A549 (cell line): ENCODE measurements around the gene NCOR2. TPM values are rescaled to one million over a fixed set of nuclear protein-coding genes. Genes with fewer than 3 reads are reported as not detected.

Experiments
- ATAC-seq, 2 experiments: fragments of 200-7000 bp in 1 of 2; fragments of >200 bp in 1 of 2; cut with Nextera tagmentation in 1 of 2; cut with Tn5 transposase in 1 of 2; 3 replicates each; pipeline versions ENCODE4 v1.8.0 to v1.9.1; 2018 to 2020; ENCODE audit warnings: mild to moderate bottlenecking in 1 of 2, moderate library complexity in 1 of 2
- CTCF ChIA-PET: fragments of 300-600 bp; sonication (Branson Sonifier 250); formaldehyde crosslinking; extraction: SDS; loops from one replicate; lab custom pipeline; 2021; ENCODE audit warnings: antibody characterized with exemption, inconsistent platforms; lab: Yijun Ruan, JAX
- POLR2A ChIA-PET: fragments of 350-600 bp; formaldehyde crosslinking; extraction: SDS; loops from one replicate; lab custom pipeline; 2021; ENCODE audit warnings: antibody characterized with exemption, inconsistent platforms; lab: Yijun Ruan, JAX
- DNase-seq, 2 experiments: peaks; one replicate each; pipeline versions ENCODE4 v3.0.0 to v3.0.0-alpha.2; 2011 to 2016; ENCODE audit warnings: low read depth in 1 of 2, low spot score in 1 of 2
- FAIRE-seq: peaks from 2 replicates; lab custom pipeline; 2011; peaks lifted over from hg19 to GRCh38; lab: Jason Lieb, UNC
- H3K27ac ChIP-seq, 2 experiments: fragments of >200 bp; sonication (Bioruptor Twin); formaldehyde crosslinking; 3 replicates each; pipeline ENCODE4 v1.5.1; 2016 to 2017
- H3K4me1 ChIP-seq: fragments of >200 bp; sonication (Bioruptor Twin); formaldehyde crosslinking; 3 replicates; pipeline ENCODE4 v1.6.1; 2016
- H3K4me2 ChIP-seq: fragments of >200 bp; sonication (Bioruptor Twin); formaldehyde crosslinking; 3 replicates; pipeline ENCODE4 v1.6.1; 2016
- H3K4me3 ChIP-seq: fragments of >200 bp; sonication (Bioruptor Twin); formaldehyde crosslinking; 3 replicates; pipeline ENCODE4 v1.5.1; 2016
- H3K9me3 ChIP-seq: fragments of >200 bp; sonication (Bioruptor Twin); formaldehyde crosslinking; 3 replicates; pipeline ENCODE4 v1.6.1; 2016
- CBX8 ChIP-seq: fragments of 200-600 bp; sonication (generic); IDR thresholded peaks from 2 replicates; pipeline ENCODE4 v1.6.1; 2016
- CEBPB ChIP-seq, 2 experiments: fragments of >200 bp in 1 of 2; sonication (Bioruptor Twin) in 1 of 2; formaldehyde crosslinking in 1 of 2; IDR thresholded peaks; 2 replicates each; pipeline ENCODE4 v1.6.1; 2012 to 2016
- EHF ChIP-seq: fragments of 250-450 bp; sonication (Bioruptor Pico); IDR thresholded peaks from 2 replicates; pipeline ENCODE4 v1.5.0; 2020; ENCODE audit warnings: mild to moderate bottlenecking
- EHMT2 ChIP-seq: fragments of 200-600 bp; sonication (generic); IDR thresholded peaks from 2 replicates; pipeline ENCODE4 v1.6.1; 2016; ENCODE audit warnings: antibody characterized with exemption, low read depth, mild to moderate bottlenecking, moderate library complexity
- ESRRA ChIP-seq: fragments of 150-350 bp; IDR thresholded peaks from 2 replicates; pipeline ENCODE4 v1.6.1; 2014; ENCODE audit warnings: mild to moderate bottlenecking, low read length, borderline replicate concordance
- FOSB ChIP-seq: fragments of 250-450 bp; sonication (Bioruptor Pico); IDR thresholded peaks from 2 replicates; pipeline ENCODE4 v1.5.0; 2020; ENCODE audit warnings: mild to moderate bottlenecking, moderate library complexity
- FOSL2 ChIP-seq, 2 experiments: fragments of 450-650 bp in 1 of 2; fragments of >200 bp in 1 of 2; sonication (Bioruptor Twin) in 1 of 2; formaldehyde crosslinking; IDR thresholded peaks; 2 replicates each; pipeline versions ENCODE4 v1.5.0 to v1.6.1; 2016 to 2020; ENCODE audit warnings: mild to moderate bottlenecking in 1 of 2, moderate library complexity in 1 of 2
- FOXS1 ChIP-seq: fragments of 250-450 bp; sonication (Bioruptor Pico); IDR thresholded peaks from 2 replicates; pipeline ENCODE4 v1.5.0; 2020; ENCODE audit warnings: mild to moderate bottlenecking, moderate library complexity
- HDAC2 ChIP-seq: fragments of 200-600 bp; sonication (generic); IDR thresholded peaks from 2 replicates; pipeline ENCODE4 v1.6.1; 2016
- HOXB13 ChIP-seq: fragments of 250-450 bp; sonication (Bioruptor Pico); IDR thresholded peaks from 2 replicates; pipeline ENCODE4 v1.5.0; 2020; ENCODE audit warnings: low read depth, mild to moderate bottlenecking, moderate library complexity
- HOXB5 ChIP-seq: fragments of 250-450 bp; sonication (Bioruptor Pico); IDR thresholded peaks from 2 replicates; pipeline ENCODE4 v1.5.0; 2020; ENCODE audit warnings: mild to moderate bottlenecking, moderate library complexity
- MAFK ChIP-seq: fragments of 450-650 bp; IDR thresholded peaks from 2 replicates; pipeline ENCODE4 v1.6.1; 2014; ENCODE audit not compliant: partially characterized antibody
- MAZ ChIP-seq: fragments of 150-350 bp; IDR thresholded peaks from 2 replicates; pipeline ENCODE4 v1.6.1; 2014; ENCODE audit warnings: antibody characterized with exemption, low read depth, low read length, borderline replicate concordance
- MYC ChIP-seq: IDR thresholded peaks from 2 replicates; pipeline ENCODE4 v1.6.1; 2012; ENCODE audit warnings: mild to moderate bottlenecking, inconsistent platforms, low read length, improper control_type of control experiment, borderline replicate concordance
- NFE2L2 ChIP-seq: fragments of 150-350 bp; conservative IDR thresholded peaks from 2 replicates; pipeline ENCODE4 v1.6.1; 2014; ENCODE audit warnings: low read length
- NR3C1 ChIP-seq: fragments of >200 bp; sonication (Bioruptor Twin); formaldehyde crosslinking; IDR thresholded peaks from 3 replicates; pipeline ENCODE4 v1.6.1; 2017
- PHF8 ChIP-seq: fragments of 200-600 bp; sonication (generic); IDR thresholded peaks from 2 replicates; pipeline ENCODE4 v1.6.1; 2016; ENCODE audit warnings: low read depth, mild to moderate bottlenecking, antibody characterized with exemption, moderate library complexity, borderline replicate concordance
- POLR2AphosphoS2 ChIP-seq: conservative IDR thresholded peaks from 2 replicates; pipeline ENCODE4 v1.6.1; 2012; ENCODE audit warnings: low read length, improper control_type of control experiment, inconsistent platforms
- RARB ChIP-seq: fragments of 250-450 bp; sonication (Bioruptor Pico); IDR thresholded peaks from 2 replicates; pipeline ENCODE4 v1.8.0; 2021; ENCODE audit warnings: mild to moderate bottlenecking, moderate library complexity
- RNF2 ChIP-seq: fragments of 200-600 bp; sonication (generic); IDR thresholded peaks from 2 replicates; pipeline ENCODE4 v1.6.1; 2016; ENCODE audit warnings: low read depth, mild to moderate bottlenecking, antibody characterized with exemption, moderate library complexity, borderline replicate concordance
- TP53 ChIP-seq: fragments of 250-450 bp; sonication (Bioruptor Pico); IDR thresholded peaks from 2 replicates; pipeline ENCODE4 v1.5.0; 2021; ENCODE audit warnings: mild to moderate bottlenecking, moderate library complexity
- WGBS: methylation state at CpG from one replicate; pipeline ENCODE4 v1.1.6; 2017; ENCODE audit errors: missing lambda C conversion rate; 5-methylcytosine and 5-hydroxymethylcytosine counted together
- polyA plus RNA-seq, 4 experiments: library from polyadenylated mRNA; depleted of rRNA in 3 of 4; stranded (reverse); fragments of >200 nt; fragmentation: RNase III in 1 of 4; extraction: RNeasy Plus Mini Kit Qiagen cat#74134 plus additional on column Dnase treatment in 1 of 4; gene quantifications; 2 replicates in 3 of 4; 3 replicates in 1 of 4; pipeline ENCODE4 v1.2.3, GENCODE V29; 2011 to 2017
- TF ChIP-seq, protein P1 (sequence below): fragments of >200 bp; sonication (Bioruptor Twin); formaldehyde crosslinking; IDR thresholded peaks from 3 replicates; pipeline ENCODE4 v1.6.1; 2016
- TF ChIP-seq, protein P2 (sequence below): IDR thresholded peaks from 2 replicates; pipeline ENCODE4 v1.6.1; 2012; ENCODE audit warnings: low read depth, borderline replicate concordance
- TF ChIP-seq, protein P3 (sequence below): fragments of 450-650 bp; IDR thresholded peaks from 2 replicates; pipeline ENCODE4 v1.6.1; 2014; ENCODE audit warnings: antibody characterized with exemption
- TF ChIP-seq, protein P4 (sequence below): fragments of 150-350 bp; IDR thresholded peaks from 2 replicates; pipeline ENCODE4 v1.6.1; 2014; ENCODE audit warnings: low read depth, mild to moderate bottlenecking, low read length
- TF ChIP-seq, protein P5 (sequence below): fragments of >200 bp; sonication (Bioruptor Twin); formaldehyde crosslinking; IDR thresholded peaks from 2 replicates; pipeline ENCODE4 v1.6.1; 2016

NCOR2 gene
- polyA plus RNA-seq, 2 of the 4 experiments (the other 2 are of a cell fraction), result 14.1 to 151 TPM

DNA sequence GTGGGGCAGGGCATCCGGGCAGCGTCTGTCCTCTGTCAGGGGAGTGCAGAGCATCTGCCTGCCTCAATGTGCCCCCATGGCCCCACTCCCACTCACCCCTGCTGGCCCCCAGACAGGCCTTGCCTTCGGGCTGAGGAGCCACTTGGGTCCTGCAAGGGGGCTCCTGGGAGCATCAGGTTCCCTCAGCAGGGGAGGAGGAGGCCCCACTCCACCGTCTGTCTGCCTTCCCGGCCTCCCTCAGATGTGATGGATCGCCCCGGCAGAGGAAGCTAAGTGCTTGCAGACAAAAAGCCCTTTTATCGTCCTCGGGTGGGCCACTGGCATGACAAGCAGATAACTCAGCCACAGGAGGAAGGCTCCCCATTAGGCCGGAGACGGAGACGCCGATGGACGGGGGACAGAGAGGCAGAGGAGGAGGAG is 35.1 kb downstream of the NCOR2 start:
- Histone ChIP-seq H3K4me2 (no peak overlapping the region), H3K9me3 (no peaks in the 10 kb centered on the region), H3K27ac (no peak overlapping the region), H3K4me3 (no peak overlapping the region), H3K4me1 (peaks cover 20% of the 10 kb centered on the region; the same call in 2 of the 3 replicates)
- CTCF ChIA-PET, result interaction anchor here (0.7 kb wide), 1 partner anchor 25 kb away, joined by 3 read pairs; no protein-coding TSS in a partner anchor
- TF ChIP-seq, protein P1, sequence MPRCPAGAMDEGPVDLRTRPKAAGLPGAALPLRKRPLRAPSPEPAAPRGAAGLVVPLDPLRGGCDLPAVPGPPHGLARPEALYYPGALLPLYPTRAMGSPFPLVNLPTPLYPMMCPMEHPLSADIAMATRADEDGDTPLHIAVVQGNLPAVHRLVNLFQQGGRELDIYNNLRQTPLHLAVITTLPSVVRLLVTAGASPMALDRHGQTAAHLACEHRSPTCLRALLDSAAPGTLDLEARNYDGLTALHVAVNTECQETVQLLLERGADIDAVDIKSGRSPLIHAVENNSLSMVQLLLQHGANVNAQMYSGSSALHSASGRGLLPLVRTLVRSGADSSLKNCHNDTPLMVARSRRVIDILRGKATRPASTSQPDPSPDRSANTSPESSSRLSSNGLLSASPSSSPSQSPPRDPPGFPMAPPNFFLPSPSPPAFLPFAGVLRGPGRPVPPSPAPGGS, result no peak
- no peak for TF ChIP-seq MAZ
- no peak for TF ChIP-seq ESRRA
- no peak for TF ChIP-seq HOXB13 (CRISPR knock-in tag)
- no peak for TF ChIP-seq HDAC2
- TF ChIP-seq RNF2, result no peak
- no peak for TF ChIP-seq TP53 (CRISPR knock-in tag)
- TF ChIP-seq, protein P2, sequence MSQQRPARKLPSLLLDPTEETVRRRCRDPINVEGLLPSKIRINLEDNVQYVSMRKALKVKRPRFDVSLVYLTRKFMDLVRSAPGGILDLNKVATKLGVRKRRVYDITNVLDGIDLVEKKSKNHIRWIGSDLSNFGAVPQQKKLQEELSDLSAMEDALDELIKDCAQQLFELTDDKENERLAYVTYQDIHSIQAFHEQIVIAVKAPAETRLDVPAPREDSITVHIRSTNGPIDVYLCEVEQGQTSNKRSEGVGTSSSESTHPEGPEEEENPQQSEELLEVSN, result no peak
- no peak for TF ChIP-seq PHF8
- TF ChIP-seq POLR2AphosphoS2, result no peak
- TF ChIP-seq, protein P3, sequence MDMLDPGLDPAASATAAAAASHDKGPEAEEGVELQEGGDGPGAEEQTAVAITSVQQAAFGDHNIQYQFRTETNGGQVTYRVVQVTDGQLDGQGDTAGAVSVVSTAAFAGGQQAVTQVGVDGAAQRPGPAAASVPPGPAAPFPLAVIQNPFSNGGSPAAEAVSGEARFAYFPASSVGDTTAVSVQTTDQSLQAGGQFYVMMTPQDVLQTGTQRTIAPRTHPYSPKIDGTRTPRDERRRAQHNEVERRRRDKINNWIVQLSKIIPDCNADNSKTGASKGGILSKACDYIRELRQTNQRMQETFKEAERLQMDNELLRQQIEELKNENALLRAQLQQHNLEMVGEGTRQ, result no peak
- no peak for TF ChIP-seq FOXS1 (CRISPR knock-in tag)
- TF ChIP-seq FOSB (CRISPR knock-in tag), result no peak
- no peak for DNase-seq
- POLR2A ChIA-PET, result no interaction called here
- no peak for FAIRE-seq
- no peak for ATAC-seq
- WGBS, result 91% methylated on average over 12 of the region's 14 CpGs

DNA sequence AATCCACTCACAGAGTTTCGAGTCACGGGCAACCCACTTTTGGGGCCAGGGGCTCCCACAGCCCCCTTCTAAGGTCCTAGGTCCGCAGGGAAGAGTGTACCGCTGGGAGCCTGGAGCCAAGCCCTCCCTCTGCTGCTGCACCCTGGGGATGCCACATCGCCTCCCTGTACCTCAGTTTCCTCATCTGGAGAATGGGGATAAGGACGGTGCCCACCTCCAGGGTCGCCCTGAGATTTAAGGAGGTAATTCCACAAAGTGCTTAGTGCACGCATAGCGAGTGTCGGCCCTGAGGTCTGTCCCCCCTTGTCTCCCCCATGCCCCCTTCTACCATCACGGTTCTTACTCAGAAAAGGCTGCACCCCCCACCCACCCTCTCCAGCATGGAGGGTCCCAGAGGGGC is 35.5 kb downstream of the NCOR2 start:
- no peak for DNase-seq
- ChIA-PET POLR2A (no interaction called here), CTCF (interaction anchor here (0.7 kb wide), 1 partner anchor 25 kb away, joined by 3 read pairs; no protein-coding TSS in a partner anchor)
- Histone ChIP-seq H3K4me3 (no peak overlapping the region), H3K9me3 (no peaks in the 10 kb centered on the region), H3K27ac (no peak overlapping the region), H3K4me1 (peaks cover 16% of the 10 kb centered on the region; the same call in 2 of the 3 replicates), H3K4me2 (no peak overlapping the region)
- 94% methylated on average over 10 of the region's 11 CpGs for WGBS
- no peak for FAIRE-seq
- no peak for ATAC-seq
- TF ChIP-seq EHMT2 (no peak), MYC (no peak), EHF (no peak), HOXB13 (CRISPR knock-in tag) (no peak), NFE2L2 (no peak), NR3C1 (no peak), CEBPB (IDR thresholded peaks at IDR 0.05) (no peak), HOXB5 (CRISPR knock-in tag) (no peak), FOSL2 (IDR thresholded peaks at IDR 0.05) (no peak), FOSL2 (CRISPR knock-in tag; IDR thresholded peaks at IDR 0.05) (no peak), MAZ (no peak), CBX8 (no peak), RARB (no peak), MAFK (no peak)
- TF ChIP-seq, protein P1, result no peak
- TF ChIP-seq, protein P2, result no peak
- TF ChIP-seq, protein P4, sequence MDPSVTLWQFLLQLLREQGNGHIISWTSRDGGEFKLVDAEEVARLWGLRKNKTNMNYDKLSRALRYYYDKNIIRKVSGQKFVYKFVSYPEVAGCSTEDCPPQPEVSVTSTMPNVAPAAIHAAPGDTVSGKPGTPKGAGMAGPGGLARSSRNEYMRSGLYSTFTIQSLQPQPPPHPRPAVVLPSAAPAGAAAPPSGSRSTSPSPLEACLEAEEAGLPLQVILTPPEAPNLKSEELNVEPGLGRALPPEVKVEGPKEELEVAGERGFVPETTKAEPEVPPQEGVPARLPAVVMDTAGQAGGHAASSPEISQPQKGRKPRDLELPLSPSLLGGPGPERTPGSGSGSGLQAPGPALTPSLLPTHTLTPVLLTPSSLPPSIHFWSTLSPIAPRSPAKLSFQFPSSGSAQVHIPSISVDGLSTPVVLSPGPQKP, result no peak
- TF ChIP-seq, protein P5, sequence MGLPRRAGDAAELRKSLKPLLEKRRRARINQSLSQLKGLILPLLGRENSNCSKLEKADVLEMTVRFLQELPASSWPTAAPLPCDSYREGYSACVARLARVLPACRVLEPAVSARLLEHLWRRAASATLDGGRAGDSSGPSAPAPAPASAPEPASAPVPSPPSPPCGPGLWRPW, result no peak
